Measurements from ENCODE around the gene TSGA10IP.

- TF ChIP-seq CTCF (conservative IDR thresholded peaks at IDR 0.05; ENCODE audit: low read length), result no peak
- no peak for TF ChIP-seq EZH2phosphoT487 (IDR thresholded peaks at IDR 0.05; ENCODE audit: borderline replicate concordance, low read depth, low read length)
Measured at GRCh38 chr11:65953471-65953870, 8.2 kb downstream of the TSGA10IP start.
